ENCODE data around the gene EFNA3. TPM values are rescaled to one million over a fixed set of nuclear protein-coding genes. Genes with fewer than 3 reads are reported as not detected.

The EFNA3 gene
- total and polyA plus RNA-seq, 2 donors (not counting 3 experiments of a cell fraction or from before 2014, with no cell fraction given): 2.2 to 2.5 TPM

GRCh38 chr1:155057788-155058211, 20.8 kb upstream of the EFNA3 start:
- Histone ChIP-seq H3K27ac (ENCODE audit: insufficient read depth, low read depth, low read length) (no peak overlapping the region), H4K20me1 (replicated peaks; ENCODE audit: control insufficient read depth, extremely low read depth, insufficient read depth, low read length) (no peaks in the 10 kb centered on the region), H3K79me2 (ENCODE audit: control insufficient read depth, insufficient read depth, low read length) (peaks cover 10% of the 10 kb centered on the region), H3K9me3 (replicated peaks; ENCODE audit: control insufficient read depth, insufficient read depth, low read length) (no peaks in the 10 kb centered on the region), H3K4me3 (replicated peaks in 1 of 3; ENCODE audit: insufficient read depth in 1 of 3, low read depth in 1 of 3, low read length in 3 of 3) (no peak overlapping the region), H3K9ac (replicated peaks; ENCODE audit: extremely low read depth, insufficient read depth, low read length) (no peak overlapping the region), H3K4me1 (ENCODE audit: control insufficient read depth, extremely low read depth, insufficient read depth, low read length) (peaks cover 8% of the 10 kb centered on the region), H3K36me3 (ENCODE audit: control insufficient read depth in 2 of 2, extremely low read depth in 1 of 2, insufficient read depth in 2 of 2, low read length in 2 of 2) (peaks cover 12 to 49% of the 10 kb centered on the region in 2 experiments), H3K9me1 (replicated peaks; ENCODE audit: control insufficient read depth, extremely low read depth, insufficient read depth, low read length) (no peaks in the 10 kb centered on the region), H3K27me3 (ENCODE audit: control insufficient read depth in 2 of 2, insufficient read depth in 2 of 2, low read length in 2 of 2) (no peaks in the 10 kb centered on the region), H3K4me2 (ENCODE audit: insufficient read depth, low read length) (no peak overlapping the region), H2AFZ (ENCODE audit: low read depth, low read length) (no peak overlapping the region)
- intact Hi-C loops (cut with micrococcal nuclease): no loop called here
- POLR2A ChIA-PET: no interaction called here
- TF ChIP-seq MAX (IDR thresholded peaks at IDR 0.05; ENCODE audit: insufficient read depth, insufficient read length) (no peak), GATA2 (IDR thresholded peaks at IDR 0.05; ENCODE audit: insufficient read depth, insufficient read length, low read depth, low read length) (no peak), MYC (IDR thresholded peaks at IDR 0.05; ENCODE audit: low read depth, low read length) (no peak), EZH2 (IDR thresholded peaks at IDR 0.05; ENCODE audit: borderline replicate concordance, low read depth, low read length, severe bottlenecking) (no peak), POLR2AphosphoS5 (IDR thresholded peaks at IDR 0.05; ENCODE audit: insufficient read depth, low read depth, low read length) (no peak), JUN (IDR thresholded peaks at IDR 0.05; ENCODE audit: borderline replicate concordance, insufficient read depth, insufficient read length, low read depth) (no peak), FOS (IDR thresholded peaks at IDR 0.05; ENCODE audit: borderline replicate concordance, insufficient read depth, low read length) (no peak), CTCF (IDR thresholded peaks at IDR 0.05; ENCODE audit: extremely low read depth in 1 of 2, insufficient read depth in 1 of 2, low read depth in 1 of 2, low read length in 2 of 2) (no peak), POLR2A (IDR thresholded peaks at IDR 0.05; ENCODE audit: low read depth, low read length) (no peak)
- DNase-seq (ENCODE audit: low read depth, low spot score) (no peak), FAIRE-seq (no peak)
- dilution Hi-C loops (cut with MboI; ENCODE audit: extremely low pct_ligation_motif_present, low sequenced_read_pairs): no loop called here
- CTCF ChIA-PET: interaction anchor here (0.6 to 1.8 kb wide), 4 partner anchors 14 to 102 kb away, joined by 3 to 8 read pairs (median 5); partner anchors contain the start of gene PBXIP1
- BruUV-seq (replicated peaks): TSS peak; percentile 23

Data from endothelial cell of umbilical vein (primary cell).